Measurements from ENCODE around the gene EPB41L3.

GRCh38 chr18:5417342-5417741, 126.5 kb downstream of the EPB41L3 start:
- TF ChIP-seq, protein P1, sequence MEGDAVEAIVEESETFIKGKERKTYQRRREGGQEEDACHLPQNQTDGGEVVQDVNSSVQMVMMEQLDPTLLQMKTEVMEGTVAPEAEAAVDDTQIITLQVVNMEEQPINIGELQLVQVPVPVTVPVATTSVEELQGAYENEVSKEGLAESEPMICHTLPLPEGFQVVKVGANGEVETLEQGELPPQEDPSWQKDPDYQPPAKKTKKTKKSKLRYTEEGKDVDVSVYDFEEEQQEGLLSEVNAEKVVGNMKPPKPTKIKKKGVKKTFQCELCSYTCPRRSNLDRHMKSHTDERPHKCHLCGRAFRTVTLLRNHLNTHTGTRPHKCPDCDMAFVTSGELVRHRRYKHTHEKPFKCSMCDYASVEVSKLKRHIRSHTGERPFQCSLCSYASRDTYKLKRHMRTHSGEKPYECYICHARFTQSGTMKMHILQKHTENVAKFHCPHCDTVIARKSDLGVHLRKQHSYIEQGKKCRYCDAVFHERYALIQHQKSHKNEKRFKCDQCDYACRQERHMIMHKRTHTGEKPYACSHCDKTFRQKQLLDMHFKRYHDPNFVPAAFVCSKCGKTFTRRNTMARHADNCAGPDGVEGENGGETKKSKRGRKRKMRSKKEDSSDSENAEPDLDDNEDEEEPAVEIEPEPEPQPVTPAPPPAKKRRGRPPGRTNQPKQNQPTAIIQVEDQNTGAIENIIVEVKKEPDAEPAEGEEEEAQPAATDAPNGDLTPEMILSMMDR (IDR thresholded peaks at IDR 0.05; ENCODE audit: low read depth, low read length) = no peak
- TF ChIP-seq EZH2phosphoT487 (IDR thresholded peaks at IDR 0.05; ENCODE audit: low read depth) = no peak

All from OCI-LY3 (cell line).